Activated CD8-positive, alpha-beta memory T cell treated with anti-CD3 and anti-CD28 coated beads for 36 hours (primary cell): Measurements from ENCODE around the gene IFT81. TPM values are rescaled to one million over a fixed set of nuclear protein-coding genes. Genes with fewer than 3 reads are reported as not detected.

Experiments
- CTCF ChIA-PET: fragments of 350-600 bp; sonication (Branson Sonifier 250); formaldehyde crosslinking; loops from one replicate; lab custom pipeline; 2021; ENCODE audit warnings: antibody characterized with exemption; lab: Charles Lee
- POLR2A ChIA-PET: fragments of 350-600 bp; sonication (Branson Sonifier 250); formaldehyde crosslinking; loops from one replicate; lab custom pipeline; 2021; ENCODE audit warnings: antibody characterized with exemption; lab: Charles Lee
- total RNA-seq, 2 experiments: library from RNA; stranded (reverse); gene quantifications; one replicate each; pipeline ENCODE4 v1.2.3, GENCODE V29; 2021

Gene IFT81
- total RNA-seq, 2 experiments from 2014 or later, result 3.1 to 4.3 TPM

DNA sequence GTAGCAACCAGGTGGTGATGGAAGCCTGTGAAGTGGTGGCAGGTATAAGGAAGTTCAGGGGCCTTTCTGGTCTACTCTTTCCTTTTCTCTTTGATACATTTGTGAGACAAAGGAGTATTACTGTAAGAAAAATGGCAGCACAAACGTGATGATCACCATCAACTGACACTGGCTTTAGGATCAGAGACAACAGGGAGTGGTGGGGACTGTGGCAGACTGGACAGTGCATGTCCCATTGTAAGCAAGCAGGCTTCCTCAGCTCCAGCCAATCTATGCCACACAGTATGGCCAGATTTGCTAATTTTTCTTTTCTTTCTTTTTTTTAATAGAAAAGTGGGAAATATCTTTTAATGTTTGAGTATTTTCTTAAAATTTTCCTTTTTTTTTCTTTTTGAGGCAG is 19.0 kb upstream of the IFT81 start:
- POLR2A ChIA-PET, result no interaction called here
- CTCF ChIA-PET, result interaction anchor here (0.6 kb wide), 1 partner anchor 326 kb away, joined by 3 read pairs; no protein-coding TSS in a partner anchor

DNA sequence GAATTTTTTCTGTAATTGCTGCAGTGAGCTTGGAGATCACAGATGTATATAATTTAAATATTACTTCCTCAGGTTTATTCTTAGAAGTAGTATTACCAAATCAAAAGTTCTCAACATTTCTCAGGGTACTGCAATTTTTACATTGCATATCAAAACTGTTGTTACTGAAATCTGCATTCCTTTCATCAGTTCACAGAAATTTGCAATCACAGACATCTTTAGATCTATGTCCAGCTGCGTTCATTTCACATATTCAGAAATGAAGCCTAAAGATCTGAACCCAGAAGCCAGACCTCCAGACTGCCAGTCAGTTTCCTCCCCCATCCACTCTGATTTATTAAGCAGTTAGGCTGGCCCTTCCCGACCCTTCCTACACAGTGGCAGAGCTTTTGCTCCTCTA is 18.2 kb upstream of the IFT81 start:
- POLR2A ChIA-PET, result no interaction called here
- CTCF ChIA-PET, result no interaction called here

DNA sequence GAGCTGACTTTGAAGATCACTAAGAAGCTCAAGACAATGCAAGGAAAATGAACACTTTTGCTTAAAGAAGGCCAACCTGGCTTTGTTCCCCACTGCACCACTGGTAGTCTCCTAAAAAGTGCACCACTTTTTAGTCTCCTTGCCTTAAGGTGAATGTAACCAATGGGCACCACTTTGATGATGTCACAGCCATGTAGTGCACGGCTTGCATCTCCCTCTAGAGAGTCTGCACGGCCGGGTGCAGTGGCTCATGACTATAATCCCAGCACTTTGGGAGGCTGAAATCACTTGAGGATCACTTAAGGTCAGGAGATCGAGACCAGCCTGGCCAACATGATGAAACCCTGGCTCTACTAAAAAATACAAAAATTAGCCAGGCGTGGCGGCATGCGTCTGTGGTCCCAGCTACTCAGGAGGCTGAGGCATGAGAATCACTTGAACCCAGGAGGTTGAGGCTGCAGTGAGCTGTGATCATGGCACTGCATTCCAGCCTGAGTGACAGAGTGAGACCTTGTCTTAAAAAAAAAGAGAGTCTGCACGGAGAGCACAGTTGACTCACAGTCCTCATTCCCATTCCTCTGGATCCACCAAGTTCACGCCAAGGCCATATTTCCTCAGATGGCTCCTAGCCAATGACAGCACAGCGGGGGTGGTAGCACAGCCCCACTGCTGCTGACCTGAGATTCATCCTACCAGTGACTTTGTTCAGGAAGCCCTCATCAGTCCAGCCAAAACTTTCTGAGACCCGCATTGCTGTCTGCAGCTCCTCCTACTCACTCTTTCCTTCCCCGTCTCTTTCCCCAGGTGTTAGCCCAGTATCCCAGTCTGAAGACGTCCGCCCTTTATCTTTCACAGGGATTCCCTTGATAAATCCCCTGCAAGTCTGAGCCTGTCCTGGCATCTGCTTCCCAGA is 16.5 kb upstream of the IFT81 start:
- ChIA-PET POLR2A (no interaction called here), CTCF (interaction anchor here (0.6 kb wide), 1 partner anchor 241 kb away, joined by 3 read pairs; no protein-coding TSS in a partner anchor)

DNA sequence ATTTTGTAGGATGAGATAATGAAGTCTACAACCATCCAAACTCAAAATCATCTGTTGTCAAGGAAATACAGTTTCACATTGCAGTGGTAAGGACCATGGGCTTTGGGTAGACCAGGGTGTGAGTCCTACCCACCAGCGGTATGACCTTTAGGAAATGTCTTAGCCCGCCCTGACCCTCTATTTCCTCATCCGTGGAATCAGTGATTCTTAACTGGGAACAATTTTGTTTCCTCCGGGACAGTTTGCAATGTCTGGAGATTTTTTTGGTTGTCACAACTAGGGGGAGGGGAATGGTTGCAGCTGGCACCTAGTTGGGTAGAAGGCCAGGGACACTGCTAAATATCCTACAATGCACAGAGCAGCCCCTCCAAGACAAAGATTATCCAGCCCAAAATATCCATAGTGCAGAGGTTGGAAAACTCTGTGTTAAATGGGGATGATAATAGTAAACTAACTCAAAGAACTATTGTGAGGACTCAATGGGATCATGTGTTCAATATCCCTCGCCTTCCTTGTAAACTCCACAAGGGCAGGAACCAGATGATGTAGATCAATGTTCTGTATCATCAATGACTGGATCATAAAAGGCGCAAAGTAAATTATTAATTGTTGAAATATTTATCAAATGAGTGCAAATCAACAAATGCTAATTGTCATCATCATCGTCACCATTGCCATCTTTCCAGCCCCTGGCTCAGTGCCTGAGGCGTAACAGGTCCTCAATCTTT is 15.7 kb upstream of the IFT81 start:
- POLR2A ChIA-PET, result no interaction called here
- CTCF ChIA-PET, result no interaction called here

DNA sequence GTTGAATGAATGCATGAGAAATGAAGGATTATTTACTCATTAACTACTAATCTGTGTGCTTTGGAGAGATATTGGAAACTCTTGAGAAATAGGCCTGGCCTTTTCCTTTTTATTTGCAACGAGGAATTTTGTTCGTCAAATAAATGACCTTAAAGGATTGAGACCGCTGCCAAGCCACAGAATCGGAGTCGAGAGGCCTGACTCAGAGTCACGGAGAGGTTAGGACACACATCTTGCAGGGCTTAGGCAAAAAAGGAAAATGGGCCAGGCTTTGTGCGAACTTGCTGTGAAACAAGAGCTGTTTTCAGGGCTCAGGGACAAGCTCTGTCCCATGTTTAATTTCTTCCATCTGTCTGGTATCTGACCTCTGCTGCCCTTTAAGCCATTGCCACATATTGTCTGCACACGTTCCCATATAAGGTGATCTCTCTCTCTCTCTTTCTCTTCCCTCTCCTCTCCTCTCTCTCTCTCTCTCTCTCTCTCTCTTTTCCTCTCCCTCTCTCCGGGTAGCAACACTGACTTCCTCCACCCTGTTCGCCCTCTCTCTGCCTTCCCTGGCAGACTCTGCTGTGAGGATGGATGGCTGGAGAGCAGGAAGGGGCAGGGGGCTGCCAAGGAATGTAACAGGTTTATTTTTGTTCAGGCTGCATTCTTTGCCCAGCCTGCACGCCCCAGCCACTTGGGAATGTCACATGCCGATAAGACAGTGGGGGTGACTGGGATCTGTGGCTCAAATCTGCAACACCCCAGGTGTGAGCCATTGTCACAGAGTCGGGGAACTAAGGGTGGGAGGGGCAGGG is 14.9 kb upstream of the IFT81 start:
- ChIA-PET POLR2A (no interaction called here), CTCF (no interaction called here)

DNA sequence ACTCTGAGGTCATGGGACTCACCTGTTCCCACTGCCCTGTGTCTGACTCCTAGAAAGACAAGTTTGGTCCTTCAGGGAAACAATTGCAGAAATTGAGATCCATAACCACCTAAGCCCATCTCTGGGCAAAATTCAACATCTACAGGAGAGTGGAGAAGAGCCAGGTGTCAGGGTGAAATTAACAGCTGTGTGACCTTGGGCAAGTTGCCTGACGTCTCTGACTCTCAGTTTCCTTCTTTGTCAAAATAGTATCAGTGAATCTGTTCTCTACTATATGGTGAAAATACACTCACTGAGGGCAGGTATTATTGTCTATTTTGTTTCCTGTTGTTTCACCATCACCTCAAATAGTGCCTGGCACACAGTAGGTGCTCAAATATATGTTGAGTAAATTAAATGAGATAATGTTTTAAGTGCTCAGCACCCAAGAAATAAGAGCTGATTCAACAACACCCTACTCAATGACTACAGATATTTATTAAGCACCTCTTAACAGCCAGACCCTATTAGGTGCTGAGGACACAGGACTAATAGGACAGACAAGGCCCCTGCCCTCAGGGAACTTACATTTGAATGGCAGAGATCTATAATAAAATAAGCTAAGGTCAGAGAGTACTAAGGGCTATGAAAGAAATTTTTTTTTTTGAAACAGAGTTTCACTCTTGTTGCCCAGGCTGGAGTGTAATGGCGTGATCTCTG is 14.2 kb upstream of the IFT81 start:
- POLR2A ChIA-PET, result no interaction called here

DNA sequence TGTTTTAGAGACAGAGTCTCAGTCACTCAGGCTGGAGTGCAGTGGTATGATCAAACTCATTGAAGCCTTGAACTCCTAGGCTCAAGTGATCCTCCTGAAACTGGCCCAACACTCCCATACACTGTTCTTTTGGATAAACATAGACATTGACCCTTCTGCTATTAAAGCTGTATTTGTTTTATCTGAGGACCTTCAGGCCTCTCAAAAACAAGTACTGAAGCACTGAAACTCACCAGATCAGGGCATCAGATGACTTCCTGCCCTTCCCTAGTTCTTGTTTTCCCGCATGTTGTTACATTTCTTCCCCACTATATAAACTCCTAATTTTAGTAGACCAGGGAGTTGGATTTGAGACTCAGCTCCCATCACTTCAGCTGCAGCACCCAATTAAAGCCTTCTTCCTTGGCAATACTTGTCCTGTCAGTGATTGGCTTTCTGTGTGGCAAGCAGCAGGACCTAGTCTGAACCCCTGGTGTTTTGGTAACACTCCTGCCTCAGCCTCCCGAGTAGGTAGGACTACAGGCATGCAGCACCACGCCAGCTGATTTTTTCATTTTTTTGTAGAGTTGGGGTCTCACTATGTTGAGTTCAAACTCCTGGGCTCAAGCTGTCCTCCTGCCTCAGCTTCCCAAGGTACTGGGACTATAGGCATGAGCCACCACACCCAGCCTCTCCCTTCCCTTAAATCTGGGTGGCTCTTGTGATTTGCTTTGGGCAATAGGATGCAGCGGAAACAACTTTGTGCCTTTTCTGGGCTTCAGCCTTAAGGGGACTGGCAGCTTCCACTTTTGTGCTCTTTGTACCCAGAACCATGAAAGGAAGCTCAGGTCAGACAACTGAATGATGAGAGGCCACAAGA is 12.5 kb upstream of the IFT81 start:
- POLR2A ChIA-PET, result interaction anchor here (0.6 kb wide), 1 partner anchor 252 kb away, joined by 3 read pairs; no protein-coding TSS in a partner anchor
- CTCF ChIA-PET, result interaction anchor here (0.8 to 1.0 kb wide), 2 partner anchors 11 to 306 kb away, joined by 3 to 4 read pairs; no protein-coding TSS in a partner anchor

More for the DNA sequence above, 14.2 kb upstream of the IFT81 start:
- CTCF ChIA-PET, result no interaction called here

DNA sequence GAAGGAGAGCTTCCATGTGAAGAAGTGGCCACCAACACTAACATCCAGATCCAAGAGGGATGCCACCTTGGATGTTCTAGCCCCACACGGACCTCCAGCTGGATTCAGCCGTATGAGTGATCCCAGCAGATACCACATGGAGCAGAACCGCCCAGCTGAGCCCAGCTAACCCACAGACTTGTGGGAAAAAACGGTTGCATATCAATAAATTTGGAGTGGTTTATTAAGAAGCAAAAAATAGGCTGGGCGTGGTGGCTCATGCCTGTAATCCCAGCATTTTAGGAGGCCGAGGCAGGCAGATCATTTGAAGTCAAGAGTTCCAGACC is 11.9 kb upstream of the IFT81 start:
- CTCF ChIA-PET, result interaction anchor here (1.0 kb wide), 1 partner anchor 307 kb away, joined by 3 read pairs; no protein-coding TSS in a partner anchor
- POLR2A ChIA-PET, result interaction anchor here (0.6 kb wide), 1 partner anchor 253 kb away, joined by 3 read pairs; no protein-coding TSS in a partner anchor

DNA sequence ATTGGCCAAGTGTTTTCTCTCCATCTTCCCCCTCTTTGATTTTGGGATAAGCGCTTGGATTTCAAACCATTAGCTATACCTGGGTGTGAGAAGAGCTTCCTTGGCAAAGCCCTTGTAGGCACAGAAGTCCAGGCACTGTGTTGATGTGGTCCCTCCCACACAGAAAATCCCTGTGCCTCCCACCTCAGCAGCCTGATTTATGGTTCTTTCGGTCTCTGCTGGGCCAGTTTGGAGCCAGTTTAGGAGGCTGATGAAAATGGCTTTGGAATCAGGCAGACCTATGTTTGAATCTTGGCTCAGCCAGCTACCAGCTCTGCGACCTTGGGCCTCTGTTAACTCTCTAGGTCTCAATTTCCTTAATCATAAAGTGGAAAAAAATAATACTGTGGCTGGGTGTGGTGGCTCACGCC is 9.6 kb upstream of the IFT81 start:
- CTCF ChIA-PET, result no interaction called here
- POLR2A ChIA-PET, result no interaction called here

DNA sequence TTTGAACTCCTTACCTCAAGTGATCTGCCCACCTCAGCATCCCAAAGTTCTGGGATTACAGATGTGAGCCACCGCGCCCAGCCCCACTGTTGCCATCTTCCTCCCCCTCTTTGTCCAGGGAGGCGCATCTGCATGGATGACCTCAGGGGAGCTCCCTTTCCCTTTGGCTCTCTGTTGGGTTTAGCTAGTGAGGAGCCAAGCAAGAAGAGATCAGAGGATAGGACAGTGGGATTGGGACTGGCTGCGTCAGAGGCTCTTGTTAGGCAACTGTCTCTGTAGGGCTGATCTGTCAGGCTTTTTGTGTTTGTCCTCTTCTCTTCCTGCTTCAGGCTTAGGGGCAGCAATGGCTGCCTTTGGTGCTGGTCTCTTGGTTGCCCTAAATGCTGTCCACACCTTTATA is 8.5 kb upstream of the IFT81 start:
- POLR2A ChIA-PET, result no interaction called here

DNA sequence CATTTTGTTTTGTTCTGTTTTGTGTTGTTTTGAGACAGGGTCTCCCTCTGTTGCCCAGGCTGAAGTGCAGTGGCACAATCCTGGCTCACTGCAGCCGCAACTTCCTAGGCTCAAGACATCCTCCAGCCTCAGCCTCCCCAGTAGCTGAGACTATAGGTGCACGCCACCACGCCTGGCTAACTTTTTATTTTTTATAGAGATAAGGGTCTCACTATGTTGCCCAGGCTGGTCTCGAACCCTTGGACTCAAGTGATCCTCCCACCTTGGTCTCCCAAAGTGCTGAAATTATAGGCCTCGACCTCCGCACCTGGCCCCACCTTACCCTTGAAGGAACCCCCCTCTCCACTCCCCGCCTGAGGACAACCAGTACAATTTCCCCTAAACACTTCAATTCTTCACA is 7.5 kb upstream of the IFT81 start:
- POLR2A ChIA-PET, result no interaction called here

More for the DNA sequence above, 8.5 kb upstream of the IFT81 start:
- CTCF ChIA-PET, result no interaction called here

DNA sequence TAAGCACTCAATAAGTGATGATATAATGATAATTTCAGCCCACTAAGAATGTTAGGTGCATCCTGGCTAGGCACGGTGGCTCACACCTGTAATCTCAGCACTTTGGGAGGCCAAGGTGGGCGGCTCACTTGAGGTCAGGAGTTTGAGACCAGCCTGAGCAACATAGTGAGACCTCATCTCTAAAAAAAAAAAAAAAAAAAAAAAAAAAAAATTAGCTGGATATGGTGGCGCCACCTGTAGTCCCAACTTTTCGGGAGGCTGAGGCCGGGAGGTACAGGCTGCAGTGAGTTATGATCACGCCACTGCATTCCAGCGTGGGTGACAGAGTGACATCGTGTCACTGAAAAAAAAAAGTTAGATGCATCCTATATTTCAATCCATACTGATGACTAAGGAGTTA is 6.9 kb upstream of the IFT81 start:
- POLR2A ChIA-PET, result interaction anchor here (0.6 kb wide), 1 partner anchor 314 kb away, joined by 5 read pairs; no protein-coding TSS in a partner anchor
- CTCF ChIA-PET, result interaction anchor here (0.6 kb wide), 1 partner anchor 1343 kb away, joined by 3 read pairs; no protein-coding TSS in a partner anchor

More for the DNA sequence above, 7.5 kb upstream of the IFT81 start:
- CTCF ChIA-PET, result no interaction called here

DNA sequence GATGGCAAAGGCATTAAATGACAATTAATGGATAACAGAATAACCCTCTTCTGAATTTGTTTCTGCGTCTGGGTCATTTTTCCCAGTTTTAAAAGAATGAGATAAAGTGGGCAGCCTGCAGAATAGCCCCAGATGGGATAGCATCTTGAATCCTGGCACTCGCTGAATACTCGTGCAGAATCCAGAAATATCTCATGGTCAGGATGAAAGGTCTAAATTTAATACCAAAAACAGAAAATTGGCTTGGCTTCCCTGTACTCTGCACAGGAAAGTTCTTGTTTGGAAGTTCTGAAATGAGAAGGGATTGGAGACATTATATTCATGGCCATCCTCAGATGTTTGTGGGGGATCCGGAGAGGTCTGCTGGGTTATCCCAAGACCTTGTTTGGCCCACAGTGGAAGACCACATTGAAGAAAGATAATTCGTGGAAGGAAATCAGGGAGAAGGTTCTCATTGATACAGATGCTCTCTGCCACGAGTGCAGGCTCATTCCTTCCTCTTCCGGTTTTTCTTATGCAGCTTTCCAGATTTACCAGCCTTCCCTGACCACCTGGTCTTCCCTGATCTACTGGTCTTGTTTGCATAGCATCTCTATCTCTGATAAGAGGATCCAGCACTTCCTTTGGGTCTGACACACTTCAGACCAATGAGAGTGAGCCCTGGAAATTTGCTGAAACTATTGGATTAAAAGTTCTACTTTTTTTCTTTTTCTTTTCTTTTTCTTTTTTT is 6.0 kb upstream of the IFT81 start:
- POLR2A ChIA-PET, result interaction anchor here (0.6 kb wide), 1 partner anchor 315 kb away, joined by 3 read pairs; no protein-coding TSS in a partner anchor
- CTCF ChIA-PET, result interaction anchor here (0.7 kb wide), 1 partner anchor 770 kb away, joined by 3 read pairs; no protein-coding TSS in a partner anchor

DNA sequence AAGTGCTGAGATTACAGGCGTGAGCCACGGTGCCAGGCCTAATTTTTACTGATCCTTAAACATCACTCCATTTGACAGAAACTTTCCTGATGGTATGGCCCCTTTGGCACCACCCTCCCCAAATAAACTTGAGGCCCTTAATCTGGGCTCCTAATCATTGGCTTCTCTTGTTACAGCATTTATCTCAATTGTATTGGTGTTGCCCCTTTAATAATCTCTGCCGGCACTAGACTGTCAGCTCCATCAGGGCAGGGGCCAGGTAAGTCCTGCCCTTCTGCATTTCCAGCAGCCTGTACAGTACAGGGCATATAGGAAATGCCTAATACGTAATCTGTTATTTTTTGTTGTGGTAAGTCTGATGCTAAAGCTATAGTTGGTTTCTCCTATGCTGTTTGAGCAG is 1.2 kb upstream of the IFT81 start:
- POLR2A ChIA-PET, result no interaction called here
- CTCF ChIA-PET, result interaction anchor here (0.5 kb wide), 1 partner anchor 482 kb away, joined by 3 read pairs; no protein-coding TSS in a partner anchor

DNA sequence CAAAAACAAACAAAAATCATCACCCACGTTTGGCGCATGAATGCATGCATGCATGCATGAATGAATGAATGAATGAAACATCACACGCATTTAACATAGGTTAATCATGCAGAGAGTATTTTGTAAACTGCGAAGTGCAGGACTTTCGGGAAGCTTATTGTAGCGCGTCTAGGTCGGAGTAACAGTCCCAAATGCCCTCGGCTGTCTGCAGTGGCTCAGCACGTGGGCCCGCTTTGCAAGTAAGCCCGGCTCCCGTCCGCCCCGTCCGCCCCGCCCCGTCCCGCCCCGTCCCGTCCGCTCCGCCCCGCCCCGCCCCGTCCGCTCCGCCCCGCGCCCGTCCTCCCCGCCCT is 263 bp upstream of the IFT81 start:
- ChIA-PET POLR2A (interaction anchor here (0.8 to 2.0 kb wide), 2 partner anchors 44 to 157 kb away, joined by 3 to 9 read pairs; partner anchors contain the start of gene ATP2A2), CTCF (interaction anchor here (0.6 kb wide), 1 partner anchor 9 kb away, joined by 3 read pairs; no protein-coding TSS in a partner anchor)

DNA sequence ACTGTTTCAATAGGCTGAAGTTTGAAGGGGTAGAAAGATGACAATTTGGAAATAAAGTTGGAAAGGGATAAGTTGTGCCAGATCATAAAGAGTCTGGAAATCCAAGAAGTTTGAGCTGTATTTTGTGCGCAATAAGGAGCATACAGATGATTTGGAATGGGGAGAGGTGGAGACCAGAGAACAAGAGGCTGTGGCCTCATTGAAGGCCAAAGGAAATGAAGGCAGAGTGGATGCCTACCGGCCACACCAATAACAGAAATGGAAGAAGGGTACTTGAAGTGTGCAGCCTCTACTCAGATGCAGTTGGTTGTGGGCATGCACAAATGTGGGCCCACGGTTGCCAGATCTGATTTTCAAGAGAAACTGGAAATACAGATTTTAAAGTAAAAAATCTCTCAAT is 2.4 kb downstream of the IFT81 start:
- ChIA-PET POLR2A (no interaction called here), CTCF (no interaction called here)
